RPMI8226 (cell line): ENCODE results near the gene CMTM2.
"Not testable (repeated sequence)": the region's sequence is repeated elsewhere in the genome, so short reads cannot be mapped to it uniquely, and the experiment has no call there.

Source experiments
- DNase-seq: peaks from one replicate; pipeline ENCODE4 v3.0.0-alpha.2; 2015

CMTM2 gene

DNA sequence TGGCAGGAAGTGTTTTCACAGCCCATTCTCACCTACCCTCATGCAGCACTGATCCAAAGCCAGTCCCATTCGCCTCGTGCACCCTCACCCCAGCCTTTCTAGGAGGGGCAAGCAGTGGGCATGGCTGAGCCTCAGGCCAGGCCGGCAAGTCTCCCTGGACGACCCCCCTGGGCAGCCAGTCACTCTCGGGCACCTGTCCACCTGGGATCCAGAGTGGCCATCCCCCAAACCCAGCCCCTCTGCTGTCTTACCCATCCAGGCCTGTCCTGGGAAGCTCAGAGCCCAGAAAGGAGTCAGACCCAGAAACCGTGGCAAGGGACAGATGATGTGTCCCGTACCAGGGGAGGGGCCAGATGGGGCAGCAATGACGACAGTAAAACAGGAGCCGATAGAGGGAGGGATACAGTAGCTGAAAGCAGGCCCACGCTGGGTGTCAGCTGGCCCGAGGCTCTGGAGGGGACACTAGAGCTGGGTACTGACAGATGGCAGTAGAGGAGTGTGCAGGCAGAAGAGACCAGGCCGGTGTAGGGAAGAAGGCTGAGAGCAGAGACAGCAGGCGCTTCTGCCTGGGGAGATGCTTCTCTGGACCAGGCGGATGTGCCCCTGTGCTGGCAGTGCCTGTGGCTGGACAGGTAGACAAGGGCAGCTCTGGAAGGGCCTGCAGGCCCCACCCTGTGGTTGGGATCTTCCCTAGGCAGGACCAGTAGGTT, 31.0 kb downstream of the CMTM2 start:
- no peak for DNase-seq

DNA sequence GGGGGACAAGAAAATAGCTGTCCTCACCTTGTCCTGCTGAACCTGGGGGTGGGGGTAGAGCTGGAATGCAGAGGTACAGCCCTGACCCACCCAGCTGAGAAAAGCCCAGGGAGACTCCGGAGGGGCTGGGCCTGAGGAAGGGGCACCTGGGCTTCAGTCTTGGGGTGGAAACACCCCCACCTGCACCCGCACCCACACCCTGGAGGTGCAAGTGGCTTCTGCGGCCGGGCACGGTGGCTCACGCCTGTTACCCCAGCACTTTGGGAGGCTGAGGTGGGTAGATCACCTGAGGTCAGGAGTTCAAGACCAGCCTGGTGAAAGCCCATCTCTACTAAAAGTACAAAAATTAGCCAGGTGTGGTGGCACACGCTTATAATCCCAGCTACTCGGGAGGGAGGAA, 32.6 kb downstream of the CMTM2 start:
- DNase-seq, result not testable (repeated sequence)

- no peak for DNase-seq
These were observed 33.2 kb downstream of the CMTM2 start for GRCh38 chr16:66612422-66612821.

DNA sequence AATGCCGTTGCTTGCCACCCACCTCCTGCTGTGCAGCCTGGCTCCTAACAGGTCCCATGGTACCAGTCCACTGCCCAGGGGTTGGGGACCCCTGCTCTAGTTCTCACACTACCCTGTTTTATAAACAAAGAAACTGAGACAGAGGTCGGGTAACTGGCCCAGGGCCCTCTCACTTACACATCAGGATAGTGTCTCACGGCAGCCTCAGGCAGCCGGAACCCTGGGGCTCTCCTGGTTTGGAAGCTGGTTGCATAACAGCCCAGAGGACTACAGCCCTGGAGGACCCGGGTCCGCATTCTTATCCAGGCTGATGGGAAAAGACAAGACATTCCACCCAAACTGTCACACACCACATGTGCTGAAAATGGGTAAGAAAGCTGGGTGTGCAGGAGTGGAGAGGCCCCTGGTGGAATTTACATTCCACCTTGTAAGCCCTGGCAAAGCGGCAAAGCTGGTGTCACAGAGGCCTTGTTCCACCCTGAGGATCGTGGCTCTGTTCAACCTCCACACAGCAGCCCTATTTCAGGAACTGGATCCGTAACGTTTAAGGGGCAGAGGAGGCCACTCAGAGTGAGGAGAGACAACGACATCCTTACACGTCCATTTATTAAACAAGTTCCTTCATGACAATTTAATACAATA, 35.0 kb downstream of the CMTM2 start:
- DNase-seq, result no peak

GRCh38 chr16:66616169-66616568, 36.9 kb downstream of the CMTM2 start:
- no peak for DNase-seq

DNA sequence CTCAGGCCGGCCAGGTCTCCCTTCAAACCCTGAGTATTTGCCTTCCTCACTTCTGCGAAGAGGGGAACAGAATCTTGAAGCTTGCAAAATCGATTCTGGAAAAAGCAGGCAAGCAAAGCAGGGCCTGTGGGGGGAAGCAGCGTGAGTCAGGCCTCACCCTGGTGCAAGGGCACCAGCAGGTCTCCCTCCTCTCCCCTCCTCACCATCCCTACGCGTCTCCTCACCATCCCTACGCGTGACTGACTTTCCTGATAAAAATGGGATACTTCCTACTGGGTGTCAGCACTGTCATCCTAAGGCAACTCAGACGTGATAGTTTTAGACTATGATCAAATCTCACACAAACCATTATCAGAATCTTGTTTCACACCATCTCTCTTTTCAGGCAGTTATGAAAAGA, 37.3 kb downstream of the CMTM2 start:
- no peak for DNase-seq

DNA sequence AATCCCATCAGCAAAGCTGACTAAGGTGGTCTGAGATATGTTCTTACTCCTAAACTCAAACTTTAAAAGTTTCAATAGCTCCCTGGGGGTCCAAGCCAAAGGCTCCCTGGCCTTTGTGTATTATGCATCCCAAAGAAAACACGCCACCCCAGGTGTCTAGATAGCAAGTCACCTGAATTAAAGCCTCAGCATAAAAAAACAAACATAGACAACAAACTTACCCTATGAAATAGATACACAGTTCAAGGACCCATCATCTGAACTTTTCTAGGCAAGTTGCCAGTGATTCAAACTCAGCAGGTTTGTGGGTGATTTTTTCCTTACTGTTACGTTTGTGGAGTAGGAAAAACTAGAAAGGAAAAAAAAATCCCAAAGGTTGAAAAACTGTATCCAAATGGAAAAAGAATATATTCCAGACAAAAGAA, 37.8 kb downstream of the CMTM2 start:
- DNase-seq, result no peak

DNA sequence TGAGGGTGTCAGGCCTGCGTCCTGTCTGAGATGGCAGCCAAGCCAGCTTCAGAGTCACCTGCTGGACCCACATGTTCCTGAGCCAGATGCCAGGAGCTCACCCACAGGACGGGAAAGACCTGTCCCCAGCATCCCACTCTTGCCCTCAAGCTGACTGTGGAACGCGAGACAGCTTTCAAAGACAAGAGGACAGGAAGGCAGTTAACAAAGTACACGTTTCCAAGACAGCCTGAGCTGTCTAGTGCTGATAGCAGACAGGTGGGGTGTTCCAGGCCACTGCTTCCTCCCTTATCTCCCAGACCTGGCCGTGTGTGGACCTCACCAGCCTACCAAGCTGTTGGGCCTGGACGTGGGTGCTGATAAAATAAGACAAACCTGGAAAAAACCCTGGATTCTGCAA, 38.5 kb downstream of the CMTM2 start:
- no peak for DNase-seq

- no peak for DNase-seq
These were observed 39.5 kb downstream of the CMTM2 start for GRCh38 chr16:66618588-66619375.

- DNase-seq, result no peak
These were observed 40.5 kb downstream of the CMTM2 start for GRCh38 chr16:66619534-66620428.

- no peak for DNase-seq
These were observed 41.1 kb downstream of the CMTM2 start for GRCh38 chr16:66620429-66620795.

- no peak for DNase-seq
These were observed 42.7 kb downstream of the CMTM2 start for GRCh38 chr16:66621973-66622372.

GRCh38 chr16:66622863-66623262, 43.6 kb downstream of the CMTM2 start:
- no peak for DNase-seq

GRCh38 chr16:66623755-66624154, 44.5 kb downstream of the CMTM2 start:
- DNase-seq, result no peak

GRCh38 chr16:66627611-66628378, 48.5 kb downstream of the CMTM2 start:
- DNase-seq, result not testable (repeated sequence)

GRCh38 chr16:66629856-66630255, 50.6 kb downstream of the CMTM2 start:
- no peak for DNase-seq

- DNase-seq, result not testable (repeated sequence)
These were observed 51.4 kb downstream of the CMTM2 start for GRCh38 chr16:66630561-66631260.

DNA sequence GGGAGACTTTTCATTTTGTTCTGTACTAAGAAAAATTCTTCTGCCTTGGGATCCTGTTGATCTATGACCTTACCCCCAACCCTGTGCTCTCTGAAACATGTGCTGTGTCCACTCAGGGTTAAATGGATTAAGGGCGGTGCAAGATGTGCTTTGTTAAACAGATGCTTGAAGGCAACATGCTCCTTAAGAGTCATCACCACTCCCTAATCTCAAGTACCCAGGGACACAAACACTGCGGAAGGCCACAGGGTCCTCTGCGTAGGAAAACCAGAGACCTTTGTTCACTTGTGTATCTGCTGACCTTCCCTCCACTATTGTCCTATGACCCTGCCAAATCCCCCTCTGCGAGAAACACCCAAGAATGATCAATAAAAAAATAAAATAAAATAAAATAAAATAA, 52.3 kb downstream of the CMTM2 start:
- DNase-seq, result not testable (repeated sequence)

DNA sequence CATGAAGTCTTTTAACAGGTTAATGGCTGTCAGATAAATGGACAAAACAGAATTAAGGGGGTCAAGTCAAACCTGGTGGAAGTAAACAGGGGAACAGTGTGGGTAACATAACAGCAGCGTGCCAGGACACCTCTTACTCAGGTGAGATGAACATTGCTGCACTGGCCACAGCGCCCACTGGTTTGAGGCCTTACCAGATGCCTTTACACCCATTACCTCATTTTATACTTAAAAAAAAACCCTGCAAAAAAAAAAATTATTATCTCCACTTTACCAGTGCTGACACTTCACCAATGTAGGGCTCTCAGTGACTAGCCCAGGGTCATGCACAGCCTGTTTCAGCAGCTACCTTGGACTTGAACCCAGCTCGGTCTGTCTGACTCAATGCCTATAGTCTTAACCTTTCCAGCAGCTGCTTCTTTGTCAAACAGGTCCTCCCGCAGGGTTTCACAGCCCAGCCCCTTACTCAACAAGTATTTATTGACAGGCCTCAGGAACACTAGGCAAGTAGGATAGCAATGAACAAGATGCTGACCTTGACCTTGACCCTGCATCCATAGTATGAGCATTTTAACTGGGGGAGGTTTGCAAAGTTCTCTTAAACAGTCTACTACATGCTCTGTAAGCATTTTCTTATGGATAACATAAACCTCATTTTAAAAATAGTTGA, 55.4 kb downstream of the CMTM2 start:
- DNase-seq, result no peak

DNA sequence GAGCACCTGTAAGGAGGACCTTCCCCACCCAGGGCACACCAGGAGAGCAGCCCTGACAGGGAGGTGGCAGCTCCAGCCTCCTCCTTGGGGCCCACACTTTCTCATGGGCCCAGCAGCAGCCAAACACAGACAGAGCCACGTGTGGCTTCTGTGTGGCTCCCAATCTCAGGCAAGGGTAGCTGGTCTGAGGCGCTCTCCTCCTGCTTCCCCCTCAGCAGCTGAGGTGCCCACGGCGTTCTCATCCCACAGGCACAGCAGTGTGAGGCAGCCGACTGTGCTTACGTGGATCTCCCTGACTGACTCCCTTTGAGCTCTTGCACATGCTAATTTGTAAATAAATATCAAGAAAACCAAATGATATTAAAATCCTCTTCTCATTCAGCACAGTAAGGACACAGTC, 56.1 kb downstream of the CMTM2 start:
- DNase-seq, result no peak

DNA sequence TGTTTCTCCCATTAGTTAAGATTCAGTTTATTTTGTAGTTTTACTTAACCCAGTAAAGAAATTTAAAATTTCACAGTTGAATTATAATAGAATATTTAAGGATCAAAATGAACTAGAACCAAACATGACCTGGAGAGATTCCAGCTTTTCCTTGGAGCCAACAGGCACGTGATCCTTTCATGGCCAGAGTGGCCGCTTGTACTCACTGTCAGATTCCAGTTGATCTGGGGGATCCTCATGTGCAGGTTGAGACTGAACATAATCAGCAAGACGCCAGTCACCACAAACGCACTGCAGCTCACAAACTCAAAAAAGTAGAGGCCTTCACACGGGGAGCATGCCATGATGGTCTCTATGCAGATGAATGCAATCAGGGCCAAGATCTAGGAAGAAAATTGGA, 56.9 kb downstream of the CMTM2 start:
- DNase-seq, result no peak
